SU-DHL-6 (cell line): Measurements from ENCODE around the gene EFNA4.

ENCODE experiments used
- H2AFZ ChIP-seq: fragments of 200-600 bp; sonication (generic); 2 replicates; pipeline ENCODE4 v1.6.1; 2014; ENCODE audit warnings: low read depth, mild to moderate bottlenecking, moderate library complexity, mixed read lengths, antibody characterized with exemption, low read length; ENCODE audit not compliant: severe bottlenecking
- H3F3A ChIP-seq: fragments of 200-600 bp; shearing (Covaris generic); 2 replicates; pipeline ENCODE4 v1.6.0; 2016; ENCODE audit warnings: antibody characterized with exemption, mild to moderate bottlenecking; ENCODE audit not compliant: insufficient read depth
- H3K27ac ChIP-seq: fragments of 200-600 bp; sonication (generic); 2 replicates; pipeline ENCODE4 v1.5.1; 2016; ENCODE audit warnings: low read depth, mild to moderate bottlenecking, low read length, moderate library complexity, mixed read lengths
- H3K27me3 ChIP-seq: fragments of 200-600 bp; sonication (generic), shearing (Covaris generic); 2 replicates; pipeline ENCODE4 v1.6.0; 2014; ENCODE audit warnings: mild to moderate bottlenecking, low read length
- H3K36me3 ChIP-seq: fragments of 200-600 bp; sonication (generic); 2 replicates; pipeline ENCODE4 v1.6.1; 2014; ENCODE audit warnings: mild to moderate bottlenecking, low read length, mixed read lengths
- H3K4me2 ChIP-seq: fragments of 300-600, 200-600 bp; shearing (Covaris generic), sonication (generic); 2 replicates; pipeline ENCODE4 v1.6.0; 2014; ENCODE audit warnings: low read length, low read depth, mild to moderate bottlenecking; ENCODE audit not compliant: poor library complexity, severe bottlenecking
- H3K4me3 ChIP-seq: fragments of 200-600 bp; sonication (generic); 2 replicates; pipeline ENCODE4 v1.5.1; 2014; ENCODE audit warnings: antibody characterized with exemption, low read length, mild to moderate bottlenecking, mixed read lengths; ENCODE audit not compliant: insufficient read depth, poor library complexity, severe bottlenecking
- H3K79me2 ChIP-seq: fragments of 200-600 bp; sonication (generic); 2 replicates; pipeline ENCODE4 v1.6.1; 2014; ENCODE audit warnings: mild to moderate bottlenecking, low read length, moderate library complexity; ENCODE audit not compliant: insufficient read depth
- H3K9ac ChIP-seq: fragments of 200-600 bp; sonication (generic); 2 replicates; pipeline ENCODE4 v1.7.0; 2014; ENCODE audit warnings: mild to moderate bottlenecking, low read length
- H3K9me2 ChIP-seq: fragments of 200-600 bp; sonication (generic); replicated peaks from 2 replicates; pipeline ENCODE4 v1.6.1; 2014; ENCODE audit warnings: low read length; ENCODE audit not compliant: insufficient read depth
- H3K9me3 ChIP-seq: fragments of 200-600 bp; sonication (generic); 2 replicates; pipeline ENCODE4 v1.6.1; 2014; ENCODE audit warnings: low read length, mixed read lengths; ENCODE audit not compliant: insufficient read depth
- H4K20me1 ChIP-seq: fragments of 200-600 bp; sonication (generic); 2 replicates; pipeline ENCODE4 v1.6.1; 2014; ENCODE audit warnings: low read depth, mild to moderate bottlenecking, antibody characterized with exemption, low read length, moderate library complexity, mixed read lengths
- EZH2phosphoT487 ChIP-seq: fragments of 200-600 bp; sonication (generic), shearing (Covaris generic); conservative IDR thresholded peaks from 2 replicates; pipeline ENCODE4 v1.6.1; 2018; ENCODE audit warnings: mild to moderate bottlenecking, antibody characterized with exemption, low read length, moderate library complexity, mixed read lengths
- TF ChIP-seq, protein P1 (sequence below): fragments of 200-600 bp; sonication (generic); IDR thresholded peaks from one replicate; pipeline ENCODE4 v1.5.1; 2017; ENCODE audit warnings: antibody characterized with exemption, mild to moderate bottlenecking, low read length, moderate library complexity; ENCODE audit not compliant: insufficient read depth, poor library complexity, severe bottlenecking

Gene EFNA4

DNA sequence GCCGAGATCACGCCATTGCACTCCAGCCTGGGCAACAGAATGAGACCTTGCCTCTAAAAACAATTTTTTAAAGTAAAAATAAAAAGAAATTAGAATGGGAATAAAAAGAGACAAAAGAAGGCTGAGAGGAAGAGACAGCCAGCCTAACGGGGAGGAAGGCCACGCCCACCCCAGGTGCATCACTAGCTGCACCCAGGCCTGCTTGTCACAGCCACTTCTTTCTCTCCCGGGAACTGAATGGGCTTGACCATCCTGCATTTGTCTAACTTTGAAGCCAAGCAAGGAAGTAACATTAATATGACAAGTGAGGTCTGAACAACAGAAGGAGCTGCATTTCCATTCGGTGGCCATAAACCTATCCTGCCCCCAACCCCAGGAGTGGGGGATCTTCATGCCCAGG, 43.3 kb downstream of the EFNA4 start:
- Histone ChIP-seq H3K27me3 (no peaks in the 10 kb centered on the region), H3K9ac (no peak overlapping the region), H3K4me3 (no peak overlapping the region), H3F3A (no peaks in the 10 kb centered on the region), H3K9me3 (no peaks in the 10 kb centered on the region), H4K20me1 (no peaks in the 10 kb centered on the region), H3K9me2 (no peaks in the 10 kb centered on the region), H2AFZ (no peak overlapping the region), H3K36me3 (no peaks in the 10 kb centered on the region), H3K79me2 (no peaks in the 10 kb centered on the region), H3K27ac (no peak overlapping the region), H3K4me2 (no peak overlapping the region)
- no peak for TF ChIP-seq EZH2phosphoT487
- TF ChIP-seq, protein P1, sequence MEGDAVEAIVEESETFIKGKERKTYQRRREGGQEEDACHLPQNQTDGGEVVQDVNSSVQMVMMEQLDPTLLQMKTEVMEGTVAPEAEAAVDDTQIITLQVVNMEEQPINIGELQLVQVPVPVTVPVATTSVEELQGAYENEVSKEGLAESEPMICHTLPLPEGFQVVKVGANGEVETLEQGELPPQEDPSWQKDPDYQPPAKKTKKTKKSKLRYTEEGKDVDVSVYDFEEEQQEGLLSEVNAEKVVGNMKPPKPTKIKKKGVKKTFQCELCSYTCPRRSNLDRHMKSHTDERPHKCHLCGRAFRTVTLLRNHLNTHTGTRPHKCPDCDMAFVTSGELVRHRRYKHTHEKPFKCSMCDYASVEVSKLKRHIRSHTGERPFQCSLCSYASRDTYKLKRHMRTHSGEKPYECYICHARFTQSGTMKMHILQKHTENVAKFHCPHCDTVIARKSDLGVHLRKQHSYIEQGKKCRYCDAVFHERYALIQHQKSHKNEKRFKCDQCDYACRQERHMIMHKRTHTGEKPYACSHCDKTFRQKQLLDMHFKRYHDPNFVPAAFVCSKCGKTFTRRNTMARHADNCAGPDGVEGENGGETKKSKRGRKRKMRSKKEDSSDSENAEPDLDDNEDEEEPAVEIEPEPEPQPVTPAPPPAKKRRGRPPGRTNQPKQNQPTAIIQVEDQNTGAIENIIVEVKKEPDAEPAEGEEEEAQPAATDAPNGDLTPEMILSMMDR: no peak

DNA sequence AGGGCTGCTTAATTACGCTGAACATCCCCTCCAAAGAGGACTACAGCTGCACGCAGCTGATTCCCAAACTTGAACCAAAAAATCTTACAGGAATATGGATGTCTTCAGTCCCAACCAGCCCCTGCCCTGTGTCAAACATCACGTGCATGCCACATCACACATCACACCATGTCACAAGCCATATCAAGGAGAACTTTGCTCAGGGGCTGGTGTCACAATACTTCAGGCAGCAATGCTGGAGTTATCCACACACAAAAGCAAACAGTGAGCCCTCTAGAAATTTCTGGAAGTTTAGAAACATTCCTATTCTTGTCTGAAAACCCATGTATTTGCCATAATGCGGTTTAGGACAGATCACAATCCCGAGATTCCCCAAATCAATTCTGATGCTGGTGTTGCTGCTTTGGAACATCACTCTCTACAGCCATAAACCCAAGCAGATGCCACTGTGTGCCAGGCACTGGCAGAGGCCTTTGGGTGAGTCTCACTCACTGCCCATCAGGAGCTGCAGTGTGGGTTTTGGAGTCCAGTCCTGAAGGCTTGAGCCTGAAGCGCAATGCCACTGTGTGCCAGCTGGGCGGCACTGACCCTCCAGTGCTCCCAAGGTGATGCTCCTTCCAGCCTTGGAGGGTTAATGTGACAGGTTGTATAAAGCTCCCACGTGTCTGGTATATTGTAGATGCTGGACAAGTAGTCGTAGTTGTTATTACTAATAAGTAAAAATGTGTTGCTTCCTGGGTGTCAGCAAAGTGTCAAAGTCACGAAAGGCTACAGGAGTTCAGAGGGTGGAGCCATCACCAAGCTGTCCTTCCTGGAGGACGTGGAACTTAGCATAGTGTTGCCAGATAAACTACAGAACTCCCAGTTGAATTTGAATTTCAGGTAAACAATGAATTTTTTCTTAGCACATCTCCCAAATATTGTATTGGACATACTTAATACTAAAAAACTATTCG, 44.0 kb downstream of the EFNA4 start:
- no peaks in the 10 kb centered on the region for H4K20me1 ChIP-seq
- H3K36me3 ChIP-seq: no peaks in the 10 kb centered on the region
- no peaks in the 10 kb centered on the region for H3K79me2 ChIP-seq
- H3K4me3 ChIP-seq: no peak overlapping the region
- no peak for TF ChIP-seq EZH2phosphoT487
- TF ChIP-seq, protein P1: no peak
- H3K27ac ChIP-seq: no peak overlapping the region
- no peak overlapping the region for H3K9ac ChIP-seq
- no peak overlapping the region for H3K4me2 ChIP-seq
- H3K27me3 ChIP-seq: no peaks in the 10 kb centered on the region
- H3K9me3 ChIP-seq: no peaks in the 10 kb centered on the region
- no peaks in the 10 kb centered on the region for H3F3A ChIP-seq
- no peaks in the 10 kb centered on the region for H3K9me2 ChIP-seq
- H2AFZ ChIP-seq: no peak overlapping the region

DNA sequence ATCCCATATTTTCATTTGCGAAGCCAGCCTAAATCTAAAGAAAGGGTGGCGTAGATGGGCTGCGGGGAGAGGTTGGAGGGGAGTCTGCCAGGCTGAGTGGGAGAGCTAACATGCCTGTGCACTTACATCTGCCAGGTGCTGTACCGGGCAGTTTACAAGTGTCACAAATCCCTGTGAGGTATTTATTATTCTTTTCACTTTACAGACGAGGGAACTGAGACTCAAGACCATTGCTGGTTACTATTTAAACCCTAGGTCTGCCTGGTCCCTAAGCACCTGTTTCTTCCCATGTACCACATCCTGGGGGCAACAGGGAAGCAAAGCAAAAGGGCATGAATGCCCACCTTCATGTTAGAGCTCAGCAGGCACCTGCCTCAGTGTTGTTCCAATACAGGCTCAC, 44.8 kb downstream of the EFNA4 start:
- TF ChIP-seq EZH2phosphoT487: no peak
- TF ChIP-seq, protein P1: no peak
- no peak overlapping the region for H3K4me2 ChIP-seq

More for the DNA sequence above, 44.8 kb downstream of the EFNA4 start:
- no peak overlapping the region for H3K27ac ChIP-seq
- no peaks in the 10 kb centered on the region for H4K20me1 ChIP-seq
- H3K79me2 ChIP-seq: no peaks in the 10 kb centered on the region
- no peaks in the 10 kb centered on the region for H3F3A ChIP-seq
- no peak overlapping the region for H3K9ac ChIP-seq
- H3K36me3 ChIP-seq: no peaks in the 10 kb centered on the region
- H3K4me3 ChIP-seq: no peak overlapping the region
- H3K9me2 ChIP-seq: no peaks in the 10 kb centered on the region
- H3K27me3 ChIP-seq: no peaks in the 10 kb centered on the region
- no peak overlapping the region for H2AFZ ChIP-seq
- no peaks in the 10 kb centered on the region for H3K9me3 ChIP-seq
